ENCODE data around the gene YIPF1.

- no peak for TF ChIP-seq CTCF (IDR thresholded peaks at IDR 0.05)
- TF ChIP-seq POLR2A (IDR thresholded peaks at IDR 0.05) = no peak
Measured at GRCh38 chr1:53847980-53848379, 41.6 kb downstream of the YIPF1 start.

Data from heart left ventricle (tissue), 13 donors.